ACC112 (cell line): Measurements from ENCODE around the gene SLC4A7.

Experiments used
- H2AFZ ChIP-seq: fragments of 200-600 bp; sonication (generic); one replicate; pipeline ENCODE4 v1.6.0; 2017; ENCODE audit warnings: antibody characterized with exemption, low read length; ENCODE audit not compliant: unreplicated experiment
- H3K27ac ChIP-seq: fragments of 200-600 bp; sonication (generic); 2 replicates; pipeline ENCODE4 v1.5.1; 2014; ENCODE audit warnings: low read depth, mild to moderate bottlenecking, antibody characterized with exemption, low read length, moderate library complexity
- H3K27me3 ChIP-seq: fragments of 200-600 bp; sonication (generic); 2 replicates; pipeline ENCODE4 v1.6.1; 2014; ENCODE audit warnings: mild to moderate bottlenecking, antibody characterized with exemption, low read length, moderate library complexity, mixed read lengths; ENCODE audit not compliant: insufficient read depth
- H3K36me3 ChIP-seq: fragments of 200-600 bp; sonication (generic); 2 replicates; pipeline ENCODE4 v1.6.1; 2016; ENCODE audit warnings: mild to moderate bottlenecking, antibody characterized with exemption, low read length, moderate library complexity, mixed read lengths; ENCODE audit not compliant: insufficient read depth
- H3K4me1 ChIP-seq: fragments of 200-600 bp; sonication (generic); one replicate; pipeline ENCODE4 v1.6.1; 2016; ENCODE audit warnings: low read length, mixed read lengths; ENCODE audit not compliant: insufficient read depth, unreplicated experiment, control insufficient read depth
- H3K4me3 ChIP-seq: fragments of 200-600 bp; sonication (generic); 2 replicates; pipeline ENCODE4 v1.5.1; 2014; ENCODE audit warnings: mild to moderate bottlenecking, low read depth, low read length
- H3K79me2 ChIP-seq: fragments of 200-600 bp; sonication (generic); one replicate; pipeline ENCODE4 v1.6.0; 2016; ENCODE audit warnings: low read length; ENCODE audit not compliant: control insufficient read depth, unreplicated experiment, insufficient read depth

The SLC4A7 gene

GRCh38 chr3:27487383-27487782 is 3.2 kb upstream of the SLC4A7 start:
- Histone ChIP-seq H3K4me3 (no peak overlapping the region), H3K27ac (no peak overlapping the region), H3K4me1 (no peaks in the 10 kb centered on the region), H2AFZ (no peak overlapping the region), H3K36me3 (no peaks in the 10 kb centered on the region), H3K79me2 (peaks cover 17% of the 10 kb centered on the region), H3K27me3 (no peaks in the 10 kb centered on the region)

GRCh38 chr3:27486336-27486735 is 2.2 kb upstream of the SLC4A7 start:
- Histone ChIP-seq H2AFZ (no peak overlapping the region), H3K4me3 (no peak overlapping the region), H3K27ac (no peak overlapping the region), H3K27me3 (no peaks in the 10 kb centered on the region), H3K4me1 (no peaks in the 10 kb centered on the region), H3K79me2 (peaks cover 27% of the 10 kb centered on the region), H3K36me3 (no peaks in the 10 kb centered on the region)

GRCh38 chr3:27485866-27486265 is 1.7 kb upstream of the SLC4A7 start:
- peaks cover 32% of the 10 kb centered on the region for H3K79me2 ChIP-seq
- no peaks in the 10 kb centered on the region for H3K27me3 ChIP-seq
- H3K4me3 ChIP-seq: no peak overlapping the region
- H3K36me3 ChIP-seq: no peaks in the 10 kb centered on the region
- H2AFZ ChIP-seq: no peak overlapping the region
- peaks cover 3% of the 10 kb centered on the region for H3K4me1 ChIP-seq
- H3K27ac ChIP-seq: no peak overlapping the region

- peak overlapping the region; percentile 99 for H3K4me3 ChIP-seq
- peaks cover 57% of the 10 kb centered on the region for H3K79me2 ChIP-seq
- peak overlapping the region; percentile 64 for H2AFZ ChIP-seq
- peaks cover 9% of the 10 kb centered on the region for H3K4me1 ChIP-seq
- no peaks in the 10 kb centered on the region for H3K27me3 ChIP-seq
- H3K27ac ChIP-seq: peak overlapping the region; percentile 76
- H3K36me3 ChIP-seq: peaks cover under 1% of the 10 kb centered on the region; the same call in 1 of the 2 replicates
Measured at GRCh38 chr3:27483117-27484014, 818 bp downstream of the SLC4A7 start.

GRCh38 chr3:27479806-27480543 is 4.2 kb downstream of the SLC4A7 start:
- Histone ChIP-seq H3K79me2 (peaks cover 90% of the 10 kb centered on the region), H3K27ac (no peak overlapping the region), H2AFZ (no peak overlapping the region), H3K36me3 (peaks cover 25% of the 10 kb centered on the region), H3K4me3 (peak overlapping the region; percentile 99; the same call in 1 of the 2 replicates), H3K27me3 (no peaks in the 10 kb centered on the region), H3K4me1 (peaks cover 17% of the 10 kb centered on the region)

GRCh38 chr3:27471923-27472550 is 12.1 kb downstream of the SLC4A7 start:
- H3K27ac ChIP-seq: no peak overlapping the region; the same call in 1 of the 2 replicates
- no peak overlapping the region for H2AFZ ChIP-seq
- H3K27me3 ChIP-seq: no peaks in the 10 kb centered on the region
- no peak overlapping the region for H3K4me3 ChIP-seq
- peaks cover 15% of the 10 kb centered on the region for H3K4me1 ChIP-seq
- H3K79me2 ChIP-seq: peaks cover 94% of the 10 kb centered on the region
- H3K36me3 ChIP-seq: peaks cover 14% of the 10 kb centered on the region

- no peak overlapping the region for H3K27ac ChIP-seq
- no peaks in the 10 kb centered on the region for H3K27me3 ChIP-seq
- no peaks in the 10 kb centered on the region; the same call in 1 of the 2 replicates for H3K36me3 ChIP-seq
- no peak overlapping the region for H3K4me3 ChIP-seq
- peaks cover 93% of the 10 kb centered on the region for H3K79me2 ChIP-seq
- H2AFZ ChIP-seq: no peak overlapping the region
- peaks cover 7% of the 10 kb centered on the region for H3K4me1 ChIP-seq
Measured at GRCh38 chr3:27468283-27468886, 15.8 kb downstream of the SLC4A7 start.

GRCh38 chr3:27467545-27467944 is 16.6 kb downstream of the SLC4A7 start:
- Histone ChIP-seq H3K27me3 (no peaks in the 10 kb centered on the region), H3K27ac (no peak overlapping the region; the same call in 1 of the 2 replicates), H3K36me3 (peaks cover 3% of the 10 kb centered on the region), H3K79me2 (peaks cover 93% of the 10 kb centered on the region), H2AFZ (peak overlapping the region; percentile 28), H3K4me1 (peaks cover 6% of the 10 kb centered on the region), H3K4me3 (no peak overlapping the region)

GRCh38 chr3:27464646-27465045 is 19.5 kb downstream of the SLC4A7 start:
- Histone ChIP-seq H3K36me3 (peaks cover 8% of the 10 kb centered on the region), H3K4me3 (no peak overlapping the region), H3K79me2 (peaks cover 90% of the 10 kb centered on the region), H3K27me3 (no peaks in the 10 kb centered on the region), H3K27ac (no peak overlapping the region), H3K4me1 (no peaks in the 10 kb centered on the region), H2AFZ (no peak overlapping the region)

GRCh38 chr3:27462228-27462627 is 22.0 kb downstream of the SLC4A7 start:
- no peaks in the 10 kb centered on the region for H3K4me1 ChIP-seq
- H3K27me3 ChIP-seq: no peaks in the 10 kb centered on the region
- no peak overlapping the region for H3K4me3 ChIP-seq
- H3K27ac ChIP-seq: no peak overlapping the region
- peaks cover 8% of the 10 kb centered on the region for H3K36me3 ChIP-seq
- peaks cover 90% of the 10 kb centered on the region for H3K79me2 ChIP-seq
- H2AFZ ChIP-seq: no peak overlapping the region
